GM12873 (cell line): ENCODE measurements around the gene PPIC.

Experiments
- TF ChIP-seq, protein P1 (sequence below): IDR thresholded peaks from 2 replicates; pipeline ENCODE4 v1.5.1; 2012; ENCODE audit warnings: low read depth, mild to moderate bottlenecking, moderate library complexity, low read length, control low read depth; ENCODE audit not compliant: insufficient read depth; ENCODE audit errors: missing control alignments

PPIC gene

GRCh38 chr5:123068368-123068938 lies 31.9 kb upstream of the PPIC start:
- TF ChIP-seq, protein P1, sequence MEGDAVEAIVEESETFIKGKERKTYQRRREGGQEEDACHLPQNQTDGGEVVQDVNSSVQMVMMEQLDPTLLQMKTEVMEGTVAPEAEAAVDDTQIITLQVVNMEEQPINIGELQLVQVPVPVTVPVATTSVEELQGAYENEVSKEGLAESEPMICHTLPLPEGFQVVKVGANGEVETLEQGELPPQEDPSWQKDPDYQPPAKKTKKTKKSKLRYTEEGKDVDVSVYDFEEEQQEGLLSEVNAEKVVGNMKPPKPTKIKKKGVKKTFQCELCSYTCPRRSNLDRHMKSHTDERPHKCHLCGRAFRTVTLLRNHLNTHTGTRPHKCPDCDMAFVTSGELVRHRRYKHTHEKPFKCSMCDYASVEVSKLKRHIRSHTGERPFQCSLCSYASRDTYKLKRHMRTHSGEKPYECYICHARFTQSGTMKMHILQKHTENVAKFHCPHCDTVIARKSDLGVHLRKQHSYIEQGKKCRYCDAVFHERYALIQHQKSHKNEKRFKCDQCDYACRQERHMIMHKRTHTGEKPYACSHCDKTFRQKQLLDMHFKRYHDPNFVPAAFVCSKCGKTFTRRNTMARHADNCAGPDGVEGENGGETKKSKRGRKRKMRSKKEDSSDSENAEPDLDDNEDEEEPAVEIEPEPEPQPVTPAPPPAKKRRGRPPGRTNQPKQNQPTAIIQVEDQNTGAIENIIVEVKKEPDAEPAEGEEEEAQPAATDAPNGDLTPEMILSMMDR: no peak

DNA sequence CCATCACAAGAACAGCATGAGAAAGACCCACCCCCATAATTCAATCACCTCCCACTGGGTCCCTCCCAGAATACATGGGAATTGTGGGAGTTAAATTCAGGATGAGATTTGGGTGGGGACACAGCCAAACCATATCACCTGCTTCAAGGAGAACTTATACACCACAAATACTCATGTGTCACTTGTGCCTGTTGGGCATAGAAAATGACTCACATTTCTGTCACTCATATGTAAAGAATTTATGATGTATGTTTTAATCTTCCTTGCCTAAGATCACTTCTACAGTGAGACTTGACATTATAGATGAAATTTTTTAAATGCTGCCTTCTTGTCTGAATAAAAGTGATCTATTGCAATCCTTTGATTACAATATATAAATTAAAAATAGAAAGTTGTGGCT lies 29.5 kb upstream of the PPIC start:
- TF ChIP-seq, protein P1: no peak

DNA sequence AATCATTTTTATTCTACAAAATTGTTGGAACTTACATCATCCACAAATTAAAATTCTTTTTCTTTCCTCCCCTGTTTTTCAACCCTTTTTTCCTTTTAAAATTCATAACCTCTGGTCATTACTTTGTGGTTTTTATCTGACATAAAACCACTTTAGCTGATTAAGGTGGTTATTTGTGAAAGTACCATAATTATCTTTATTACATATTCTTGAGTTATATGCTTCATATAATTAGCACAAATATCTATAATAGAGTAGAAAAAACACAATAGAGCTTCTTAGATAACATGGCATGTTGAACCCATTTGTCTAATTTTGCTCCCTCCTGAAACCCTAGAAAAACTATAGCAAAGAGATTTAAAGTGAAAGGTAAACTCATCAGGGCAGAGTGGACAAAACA lies 22.9 kb upstream of the PPIC start:
- TF ChIP-seq, protein P1: no peak

- TF ChIP-seq, protein P1: no peak
These were observed 14.7 kb upstream of the PPIC start for GRCh38 chr5:123051206-123051605.

DNA sequence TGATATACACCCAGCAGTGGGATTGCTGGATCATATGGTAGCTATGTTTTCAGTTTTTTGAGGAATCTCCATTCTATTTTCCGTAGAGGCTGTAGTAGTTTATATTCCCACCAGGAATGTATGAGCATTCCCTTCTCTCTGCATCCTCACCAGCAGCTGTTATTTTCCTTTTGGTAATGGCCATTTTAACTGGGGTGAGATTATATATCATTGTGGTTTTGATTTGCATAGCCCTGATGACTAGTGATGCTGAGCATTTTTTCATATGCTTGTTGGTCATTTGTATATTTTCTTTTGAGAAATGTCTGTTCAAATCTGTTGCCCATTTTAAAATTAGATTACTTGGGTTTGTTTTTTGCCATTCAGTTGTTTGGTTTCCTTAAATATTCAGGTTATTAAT lies 11.2 kb upstream of the PPIC start:
- TF ChIP-seq, protein P1: no peak

- TF ChIP-seq, protein P1: no peak
These were observed 9.7 kb upstream of the PPIC start for GRCh38 chr5:123046222-123046621.

DNA sequence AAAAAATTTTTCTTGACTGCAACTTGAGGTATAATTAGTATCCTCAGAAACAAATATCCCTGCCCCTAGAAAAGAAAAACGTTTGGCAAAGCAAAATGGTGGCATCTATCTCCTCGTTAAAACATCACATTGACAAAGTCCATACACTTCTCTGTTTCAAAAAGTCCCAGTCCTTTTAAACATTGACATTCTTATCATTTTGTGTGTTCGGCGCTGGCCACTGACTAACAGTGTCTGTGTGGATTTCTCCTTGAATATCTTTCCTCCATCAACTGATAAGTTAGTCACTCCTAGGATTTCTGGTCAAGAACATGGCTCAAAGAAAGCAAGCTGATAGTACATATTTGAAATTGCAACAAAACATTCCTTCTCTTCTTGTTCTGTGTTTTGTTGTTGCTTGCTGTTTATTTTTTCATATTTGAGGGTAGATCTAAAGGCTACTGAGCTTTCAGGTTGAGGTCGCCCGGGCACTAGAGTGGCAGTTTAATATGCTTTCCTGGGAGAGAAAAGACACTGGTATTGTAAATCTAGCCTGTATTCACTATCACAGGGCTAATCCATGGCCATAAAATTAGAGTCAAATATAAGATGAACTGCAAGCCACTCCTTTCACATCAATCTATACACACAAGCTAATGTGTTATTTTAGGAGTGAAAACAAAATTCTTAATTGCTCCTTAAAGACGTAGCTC lies 8.5 kb upstream of the PPIC start:
- TF ChIP-seq, protein P1: no peak
